ENCODE results near the gene TRIM39. TPM values are rescaled to one million over a fixed set of nuclear protein-coding genes. Genes with fewer than 3 reads are reported as not detected.

The TRIM39 gene
- total and polyA plus RNA-seq, 2 of the 13 experiments (the other 11 are each of a cell fraction or from before 2014, with no cell fraction given), result 7.7 to 14.6 TPM

DNA sequence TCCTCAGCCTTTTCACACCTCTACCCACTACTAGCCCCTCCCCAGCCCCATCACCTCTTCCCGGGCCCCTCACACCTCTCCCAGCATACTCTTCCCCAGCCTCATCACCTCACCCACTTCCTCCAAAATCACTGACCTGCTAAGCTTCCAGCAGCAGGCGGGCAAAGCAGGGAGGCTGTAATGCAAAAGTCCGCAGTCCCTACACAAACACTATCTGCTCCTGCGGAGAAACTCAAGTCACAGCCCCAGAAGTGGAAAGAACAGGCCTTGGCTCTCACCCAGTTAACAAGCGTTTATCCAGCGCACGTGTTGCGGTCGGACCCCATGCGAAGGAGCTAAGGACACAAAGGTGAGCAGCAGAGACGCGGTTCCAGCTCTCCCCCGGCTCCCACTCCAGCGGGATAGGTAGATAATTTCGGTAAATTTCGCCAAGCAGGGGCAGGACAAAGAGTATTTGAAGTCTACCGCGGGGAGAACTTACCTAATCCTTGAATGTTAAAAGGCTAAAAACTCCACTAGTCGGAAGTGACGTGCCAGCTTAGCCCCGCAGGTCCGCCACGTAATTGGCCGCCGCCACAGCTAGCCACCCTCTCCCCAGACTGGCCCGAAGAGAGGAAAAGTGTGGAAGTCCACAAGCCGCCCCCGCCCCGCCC is 728 bp upstream of the TRIM39 start (continued):
- TF ChIP-seq KLF12 (CRISPR knock-in tag; IDR thresholded peaks at IDR 0.05; ENCODE audit: borderline replicate concordance) (no peak; the same call in 1 of the 2 replicates), FOXK1 (CRISPR knock-in tag; IDR thresholded peaks at IDR 0.05; ENCODE audit: borderline replicate concordance, low read depth) (no peak), SAP130 (CRISPR knock-in tag; IDR thresholded peaks at IDR 0.05; ENCODE audit: low read depth) (no peak; the same call in 1 of the 2 replicates), ELF1 (CRISPR knock-in tag; IDR thresholded peaks at IDR 0.05) (no peak), SMC3 (IDR thresholded peaks at IDR 0.05; ENCODE audit: low read length) (no peak), ZNF441 (CRISPR knock-in tag; IDR thresholded peaks at IDR 0.05; ENCODE audit: borderline replicate concordance) (no peak; the same call in 1 of the 2 replicates), ZNF652 (CRISPR knock-in tag; IDR thresholded peaks at IDR 0.05; ENCODE audit: borderline replicate concordance, low read depth) (no peak), HINFP (CRISPR knock-in tag; IDR thresholded peaks at IDR 0.05; ENCODE audit: low read depth) (peak; percentile 74; the same call in 1 of the 2 replicates), SNAPC2 (CRISPR knock-in tag; IDR thresholded peaks at IDR 0.05) (peak; percentile 87; the same call in 1 of the 2 replicates), STAT5B (CRISPR knock-in tag; IDR thresholded peaks at IDR 0.05) (no peak), NR2F1 (CRISPR knock-in tag; IDR thresholded peaks at IDR 0.05) (no peak), CHD4 (IDR thresholded peaks at IDR 0.05; ENCODE audit: borderline replicate concordance, low read length) (no peak), ZNF556 (CRISPR knock-in tag; IDR thresholded peaks at IDR 0.05; ENCODE audit: borderline replicate concordance) (0 out of 2 replicates have a peak, but pooled peaks have one; percentile 41), ZIK1 (CRISPR knock-in tag; IDR thresholded peaks at IDR 0.05; ENCODE audit: borderline replicate concordance, low read depth) (no peak; the same call in 1 of the 2 replicates), CCAR2 (optimal IDR thresholded peaks at IDR 0.05; ENCODE audit: low read depth, low read length) (no peak), CREB1 (IDR thresholded peaks at IDR 0.05) (peak; percentile 90), CREB1 (CRISPR knock-in tag; IDR thresholded peaks at IDR 0.05) (peak; percentile 96), NCOA2 (CRISPR knock-in tag; IDR thresholded peaks at IDR 0.05) (no peak), NFKBIZ (CRISPR knock-in tag; IDR thresholded peaks at IDR 0.05) (no peak), PAXIP1 (CRISPR knock-in tag; conservative IDR thresholded peaks at IDR 0.05) (peak; percentile 8; the same call in 1 of the 2 replicates), HES4 (CRISPR knock-in tag; IDR thresholded peaks at IDR 0.05; ENCODE audit: borderline replicate concordance) (no peak; the same call in 1 of the 2 replicates), MZF1 (CRISPR knock-in tag; IDR thresholded peaks at IDR 0.05; ENCODE audit: borderline replicate concordance) (0 out of 2 replicates have a peak, but pooled peaks have one; percentile 17), NONO (IDR thresholded peaks at IDR 0.05) (no peak), NONO (CRISPR knock-in tag; conservative IDR thresholded peaks at IDR 0.05) (no peak; the same call in none of the 2 replicates), ZNF12 (CRISPR knock-in tag; IDR thresholded peaks at IDR 0.05) (no peak), ISL2 (CRISPR knock-in tag; IDR thresholded peaks at IDR 0.05) (no peak; the same call in 1 of the 2 replicates), ZNF552 (CRISPR knock-in tag; IDR thresholded peaks at IDR 0.05; ENCODE audit: borderline replicate concordance) (no peak; the same call in 1 of the 2 replicates), KLF6 (CRISPR knock-in tag; IDR thresholded peaks at IDR 0.05) (no peak)
